ENCODE data around the gene RIMKLA.

DNA sequence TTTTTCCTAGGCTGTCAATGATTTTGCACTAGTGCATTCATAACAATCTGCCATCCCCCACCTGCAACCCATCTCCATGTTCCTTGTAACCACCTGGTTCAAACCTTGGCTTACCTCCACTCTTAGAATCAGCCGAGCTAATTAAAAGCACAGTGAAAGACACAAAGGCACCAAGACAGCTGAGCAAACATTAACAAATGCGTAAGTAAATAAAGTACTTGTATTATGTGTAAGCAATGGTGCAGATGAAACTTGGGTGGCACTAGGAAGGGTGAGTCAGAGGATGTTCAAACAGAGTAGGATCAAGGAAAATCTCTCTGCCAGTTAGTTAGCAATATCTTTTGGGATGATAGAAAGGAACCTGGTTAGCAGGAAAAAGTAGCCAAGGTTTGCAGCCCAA, 40.5 kb upstream of the RIMKLA start:
- TF ChIP-seq, protein P1, sequence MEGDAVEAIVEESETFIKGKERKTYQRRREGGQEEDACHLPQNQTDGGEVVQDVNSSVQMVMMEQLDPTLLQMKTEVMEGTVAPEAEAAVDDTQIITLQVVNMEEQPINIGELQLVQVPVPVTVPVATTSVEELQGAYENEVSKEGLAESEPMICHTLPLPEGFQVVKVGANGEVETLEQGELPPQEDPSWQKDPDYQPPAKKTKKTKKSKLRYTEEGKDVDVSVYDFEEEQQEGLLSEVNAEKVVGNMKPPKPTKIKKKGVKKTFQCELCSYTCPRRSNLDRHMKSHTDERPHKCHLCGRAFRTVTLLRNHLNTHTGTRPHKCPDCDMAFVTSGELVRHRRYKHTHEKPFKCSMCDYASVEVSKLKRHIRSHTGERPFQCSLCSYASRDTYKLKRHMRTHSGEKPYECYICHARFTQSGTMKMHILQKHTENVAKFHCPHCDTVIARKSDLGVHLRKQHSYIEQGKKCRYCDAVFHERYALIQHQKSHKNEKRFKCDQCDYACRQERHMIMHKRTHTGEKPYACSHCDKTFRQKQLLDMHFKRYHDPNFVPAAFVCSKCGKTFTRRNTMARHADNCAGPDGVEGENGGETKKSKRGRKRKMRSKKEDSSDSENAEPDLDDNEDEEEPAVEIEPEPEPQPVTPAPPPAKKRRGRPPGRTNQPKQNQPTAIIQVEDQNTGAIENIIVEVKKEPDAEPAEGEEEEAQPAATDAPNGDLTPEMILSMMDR (IDR thresholded peaks at IDR 0.05; ENCODE audit: low read length), result no peak
- TF ChIP-seq EZH2 (IDR thresholded peaks at IDR 0.05; ENCODE audit: borderline replicate concordance, low read length), result no peak

All from OCI-LY1 (cell line).